Type B pancreatic cell (in vitro differentiated cells): ENCODE data around the gene CTNNBIP1. TPM values are rescaled to one million over a fixed set of nuclear protein-coding genes. Genes with fewer than 3 reads are reported as not detected.

Experiments used
- DNase-seq: peaks from one replicate; pipeline ENCODE4 v3.0.0; 2021; ENCODE audit warnings: mixed read lengths; ENCODE audit not compliant: unreplicated experiment; ENCODE audit errors: extremely low spot score
- H3K27ac Mint-ChIP-seq: 2 replicates; pipeline ENCODE4 v1.8.0; 2021; ENCODE audit warnings: mild to moderate bottlenecking, mixed read lengths
- H3K27me3 Mint-ChIP-seq: 2 replicates; pipeline ENCODE4 v1.8.0; 2021; ENCODE audit warnings: mixed read lengths
- H3K36me3 Mint-ChIP-seq: 2 replicates; pipeline ENCODE4 v1.8.0; 2021; ENCODE audit warnings: mixed read lengths
- H3K4me1 Mint-ChIP-seq: one replicate; pipeline ENCODE4 v1.8.0; 2021; ENCODE audit warnings: mixed read lengths; ENCODE audit not compliant: unreplicated experiment
- H3K4me3 Mint-ChIP-seq: 2 replicates; pipeline ENCODE4 v1.8.0; 2021; ENCODE audit warnings: mild to moderate bottlenecking, mixed read lengths
- H3K9me3 Mint-ChIP-seq: 2 replicates; pipeline ENCODE4 v1.8.0; 2021; ENCODE audit warnings: mixed read lengths
- CTCF ChIP-seq: fragments of 200-600 bp; sonication (generic); conservative IDR thresholded peaks from 2 replicates; pipeline ENCODE4 v1.5.0; 2021; ENCODE audit warnings: antibody characterized with exemption, mild to moderate bottlenecking
- total RNA-seq: library from RNA; stranded (reverse); gene quantifications from 2 replicates; pipeline ENCODE4 v1.2.1, GENCODE V29; 2021; ENCODE audit warnings: low replicate concordance

CTNNBIP1 gene
- total RNA-seq, 1 donor from 2014 or later, result 54.1 TPM

- peaks cover 13% of the 10 kb centered on the region for H3K36me3 Mint-ChIP-seq
- peaks cover 41% of the 10 kb centered on the region for H3K4me1 Mint-ChIP-seq
- H3K4me3 Mint-ChIP-seq, result no peak overlapping the region
- DNase-seq, result no peak
- H3K9me3 Mint-ChIP-seq, result no peaks in the 10 kb centered on the region
- no peak overlapping the region for H3K27ac Mint-ChIP-seq
- H3K27me3 Mint-ChIP-seq, result no peaks in the 10 kb centered on the region
- no peak for TF ChIP-seq CTCF
Observed at GRCh38 chr1:9903801-9904527, 6.1 kb downstream of the CTNNBIP1 start.

GRCh38 chr1:9902060-9902452 is 8.0 kb downstream of the CTNNBIP1 start:
- Mint-ChIP-seq H3K9me3 (no peaks in the 10 kb centered on the region), H3K27ac (no peak overlapping the region), H3K27me3 (no peaks in the 10 kb centered on the region), H3K36me3 (peaks cover 3% of the 10 kb centered on the region), H3K4me1 (peaks cover 29% of the 10 kb centered on the region), H3K4me3 (no peak overlapping the region)
- TF ChIP-seq CTCF, result no peak
- no peak for DNase-seq

GRCh38 chr1:9901148-9902059 is 8.7 kb downstream of the CTNNBIP1 start:
- Mint-ChIP-seq H3K27ac (peak overlapping the region; percentile 44), H3K4me1 (peaks cover 24% of the 10 kb centered on the region), H3K4me3 (no peak overlapping the region), H3K27me3 (no peaks in the 10 kb centered on the region), H3K36me3 (peaks cover 3% of the 10 kb centered on the region), H3K9me3 (no peaks in the 10 kb centered on the region)
- TF ChIP-seq CTCF, result no peak
- no peak for DNase-seq

GRCh38 chr1:9900142-9901043 is 9.7 kb downstream of the CTNNBIP1 start:
- no peak for TF ChIP-seq CTCF
- Mint-ChIP-seq H3K4me1 (peaks cover 20% of the 10 kb centered on the region), H3K4me3 (no peak overlapping the region), H3K27ac (peak overlapping the region; percentile 44), H3K9me3 (no peaks in the 10 kb centered on the region), H3K36me3 (no peaks in the 10 kb centered on the region), H3K27me3 (no peaks in the 10 kb centered on the region)
- DNase-seq, result no peak

- no peak overlapping the region for H3K4me3 Mint-ChIP-seq
Observed at GRCh38 chr1:9894115-9894514, 16.0 kb downstream of the CTNNBIP1 start.

More at GRCh38 chr1:9894115-9894514, 16.0 kb downstream of the CTNNBIP1 start:
- peaks cover 40% of the 10 kb centered on the region for H3K4me1 Mint-ChIP-seq
- H3K36me3 Mint-ChIP-seq, result peaks cover 3% of the 10 kb centered on the region
- DNase-seq, result no peak
- H3K27ac Mint-ChIP-seq, result peak overlapping the region; percentile 66
- no peak for TF ChIP-seq CTCF
- no peaks in the 10 kb centered on the region for H3K27me3 Mint-ChIP-seq
- H3K9me3 Mint-ChIP-seq, result no peaks in the 10 kb centered on the region
